Smooth muscle cell (in vitro differentiated cells): ENCODE data around the gene NCBP3. TPM values are rescaled to one million over a fixed set of nuclear protein-coding genes. Genes with fewer than 3 reads are reported as not detected.

Experiments used
- DNase-seq: peaks from one replicate; lab custom pipeline; 2025; ENCODE audit not compliant: unreplicated experiment; lab: John Stamatoyannopoulos, UW
- H2AFZ ChIP-seq: fragments of 200-600 bp; sonication (generic); 2 replicates; pipeline ENCODE4 v1.6.0; 2016; ENCODE audit warnings: antibody characterized with exemption, low read depth, mild to moderate bottlenecking
- H3F3A ChIP-seq: fragments of 200-600 bp; sonication (generic); 2 replicates; pipeline ENCODE4 v1.6.0; 2017; ENCODE audit warnings: antibody characterized with exemption, low read depth
- H3K27ac ChIP-seq: fragments of 200-600 bp; sonication (generic); 2 replicates; pipeline ENCODE4 v1.5.1; 2016; ENCODE audit warnings: low read depth, mild to moderate bottlenecking
- H3K27me3 ChIP-seq: fragments of 200-600 bp; sonication (generic); 2 replicates; pipeline ENCODE4 v1.6.1; 2016; ENCODE audit warnings: low read depth, mild to moderate bottlenecking
- H3K36me3 ChIP-seq: fragments of 200-600 bp; sonication (generic); 2 replicates; pipeline ENCODE4 v1.5.1; 2016; ENCODE audit warnings: low read depth
- H3K4me1 ChIP-seq: fragments of 200-600 bp; sonication (generic); 2 replicates; pipeline ENCODE4 v1.5.1; 2016; ENCODE audit warnings: low read depth
- H3K4me2 ChIP-seq: fragments of 200-600 bp; sonication (generic); 2 replicates; pipeline ENCODE4 v1.6.0; 2016; ENCODE audit warnings: mild to moderate bottlenecking
- H3K4me3 ChIP-seq: fragments of 200-600 bp; sonication (generic); 2 replicates; pipeline ENCODE4 v1.5.1; 2016; ENCODE audit warnings: mild to moderate bottlenecking
- H3K79me2 ChIP-seq: fragments of 200-600 bp; sonication (generic); 2 replicates; pipeline ENCODE4 v1.6.0; 2016; ENCODE audit warnings: low read depth, mild to moderate bottlenecking
- H3K9ac ChIP-seq: fragments of 200-600 bp; sonication (generic); 2 replicates; pipeline ENCODE4 v1.6.0; 2016; ENCODE audit warnings: low read depth
- H3K9me3 ChIP-seq: fragments of 200-600 bp; sonication (generic); replicated peaks from 2 replicates; pipeline ENCODE4 v1.5.1; 2016; ENCODE audit warnings: low read depth
- H4K20me1 ChIP-seq: fragments of 200-600 bp; sonication (generic); 2 replicates; pipeline ENCODE4 v1.6.0; 2016; ENCODE audit warnings: low read depth
- CTCF ChIP-seq: fragments of 200-600 bp; sonication (generic); IDR thresholded peaks from 2 replicates; pipeline ENCODE4 v1.5.1; 2017; ENCODE audit warnings: borderline replicate concordance, mild to moderate bottlenecking, antibody characterized with exemption; ENCODE audit not compliant: insufficient read depth, poor library complexity, severe bottlenecking
- WGBS: methylation state at CpG from one replicate; pipeline ENCODE4 v1.1.7; 2016; ENCODE audit warnings: low lambda C conversion rate; 5-methylcytosine and 5-hydroxymethylcytosine counted together
- polyA plus RNA-seq: library from polyadenylated mRNA; unstranded; fragments of >200 nt; fragmentation: Nextera tagmentation; extraction: Ambion mirVana; gene quantifications from 2 replicates; pipeline ENCODE4 v1.2.1, GENCODE V29; 2016
- total RNA-seq: library from RNA; depleted of rRNA; stranded (reverse); fragments of >200 nt; gene quantifications from 2 replicates; pipeline ENCODE4 v1.2.3, GENCODE V29; 2014

NCBP3 gene
- total and polyA plus RNA-seq, 2 experiments from 2014 or later: 28.3 to 30.7 TPM

DNA sequence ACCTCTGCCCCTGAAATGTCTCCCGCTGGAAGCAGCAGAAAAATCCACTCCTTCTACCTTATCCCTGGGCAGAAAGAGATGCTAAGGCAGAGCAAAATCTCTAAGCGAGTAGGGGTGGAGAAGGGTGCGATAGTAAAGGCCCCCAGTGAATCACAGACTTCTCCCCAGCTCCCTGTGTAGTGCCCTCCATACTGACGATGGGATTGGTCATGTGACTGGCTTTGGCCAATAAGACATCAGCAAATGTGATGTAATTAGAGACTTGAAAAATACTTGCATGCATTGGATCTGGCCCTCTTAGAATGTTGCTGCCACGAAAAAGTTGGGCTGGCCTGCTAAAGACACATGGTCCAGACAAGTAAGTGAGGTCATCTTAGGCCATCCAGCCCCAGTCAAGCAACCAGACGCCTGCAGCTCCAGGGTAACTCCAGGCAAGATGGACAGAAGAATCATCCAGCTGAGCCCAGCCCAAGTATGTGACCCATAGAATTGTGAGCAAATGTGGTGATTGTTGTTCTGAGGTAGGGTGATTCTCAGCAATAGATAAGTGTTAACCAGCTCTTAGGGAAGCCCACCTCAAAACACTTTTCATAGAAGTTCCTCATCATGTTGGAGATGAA lies 86.3 kb downstream of the NCBP3 start:
- Histone ChIP-seq H3F3A (no peaks in the 10 kb centered on the region), H3K27ac (no peak overlapping the region), H3K27me3 (no peaks in the 10 kb centered on the region), H3K4me3 (no peak overlapping the region), H3K9me3 (no peaks in the 10 kb centered on the region), H3K36me3 (no peaks in the 10 kb centered on the region), H3K4me1 (no peaks in the 10 kb centered on the region), H4K20me1 (no peaks in the 10 kb centered on the region), H3K9ac (no peak overlapping the region), H3K79me2 (no peaks in the 10 kb centered on the region), H3K4me2 (no peak overlapping the region), H2AFZ (no peak overlapping the region)
- 92% methylated on average over 6 of the region's 6 CpGs for WGBS
- no peak for TF ChIP-seq CTCF
- DNase-seq: no peak

- Histone ChIP-seq H3K4me2 (peak overlapping the region; percentile 80), H3K9me3 (no peaks in the 10 kb centered on the region), H3K27ac (no peak overlapping the region), H3K36me3 (no peaks in the 10 kb centered on the region), H3K4me1 (no peaks in the 10 kb centered on the region), H3K27me3 (no peaks in the 10 kb centered on the region), H4K20me1 (no peaks in the 10 kb centered on the region), H3K9ac (no peak overlapping the region), H2AFZ (peak overlapping the region; percentile 76), H3F3A (no peaks in the 10 kb centered on the region), H3K4me3 (peak overlapping the region; percentile 48), H3K79me2 (no peaks in the 10 kb centered on the region)
- TF ChIP-seq CTCF: no peak
- no peak for DNase-seq
- 58% methylated on average over 19 of the region's 20 CpGs for WGBS
These were observed 90.6 kb downstream of the NCBP3 start for GRCh38 chr17:3755335-3756030.

DNA sequence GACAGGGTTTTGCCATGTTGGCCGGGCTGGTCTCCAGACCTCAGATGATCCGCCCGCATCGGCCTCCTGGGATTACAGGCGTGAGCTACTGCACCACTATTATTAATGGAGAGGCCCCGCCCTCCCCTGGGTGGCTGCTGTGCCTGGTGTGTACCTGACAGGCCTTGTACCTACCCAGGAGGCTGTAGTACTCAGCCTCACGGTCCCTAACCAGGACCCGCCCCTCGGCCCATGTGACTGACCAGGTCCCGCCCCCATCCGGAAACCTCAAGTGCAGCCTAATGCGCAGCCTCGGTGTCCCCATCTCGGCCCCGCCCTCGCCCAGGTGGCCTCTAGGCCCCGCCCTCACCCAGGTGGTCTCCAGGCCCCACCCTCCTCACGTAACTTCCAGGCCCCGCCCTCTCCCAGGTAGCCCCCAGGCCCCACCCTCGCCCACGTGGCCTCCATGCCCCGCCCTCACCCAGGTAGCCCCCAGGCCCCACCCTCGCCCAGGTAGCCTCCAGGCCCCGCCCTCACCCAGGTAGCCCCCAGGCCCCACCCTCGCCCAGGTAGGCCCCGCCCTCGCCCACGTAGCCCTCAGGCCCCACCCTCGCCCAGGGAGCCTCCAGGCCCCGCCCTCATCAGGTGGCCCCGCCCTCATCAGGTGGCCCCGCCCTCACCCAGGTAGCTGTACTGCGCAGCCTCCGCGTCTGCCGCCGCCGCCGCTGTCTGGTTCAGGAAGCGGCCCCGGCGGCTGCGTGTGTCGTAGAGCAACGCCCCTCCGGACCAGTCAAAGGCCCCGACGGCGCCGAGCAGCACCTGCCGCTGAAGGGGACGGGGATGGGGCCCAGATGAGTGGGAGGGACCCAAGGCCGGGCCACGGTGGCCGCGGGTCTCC lies 91.3 kb downstream of the NCBP3 start:
- H3K4me1 ChIP-seq: no peaks in the 10 kb centered on the region
- H3K27me3 ChIP-seq: no peaks in the 10 kb centered on the region
- no peak overlapping the region for H3K27ac ChIP-seq
- no peaks in the 10 kb centered on the region for H3K36me3 ChIP-seq
- no peak for TF ChIP-seq CTCF
- H2AFZ ChIP-seq: peak overlapping the region; percentile 76
- H3K9ac ChIP-seq: no peak overlapping the region
- H3F3A ChIP-seq: no peaks in the 10 kb centered on the region
- WGBS: 13% methylated on average over 29 of the region's 56 CpGs
- H3K4me3 ChIP-seq: peak overlapping the region; percentile 48
- peak overlapping the region; percentile 80 for H3K4me2 ChIP-seq
- no peak for DNase-seq
- H3K9me3 ChIP-seq: no peaks in the 10 kb centered on the region
- no peaks in the 10 kb centered on the region for H3K79me2 ChIP-seq
- H4K20me1 ChIP-seq: no peaks in the 10 kb centered on the region
